SU-DHL-6 (cell line): ENCODE data around the gene SHCBP1L.

Experiments
- H2AFZ ChIP-seq: fragments of 200-600 bp; sonication (generic); 2 replicates; pipeline ENCODE4 v1.6.1; 2014; ENCODE audit warnings: low read depth, mild to moderate bottlenecking, moderate library complexity, mixed read lengths, antibody characterized with exemption, low read length; ENCODE audit not compliant: severe bottlenecking
- H3F3A ChIP-seq: fragments of 200-600 bp; shearing (Covaris generic); 2 replicates; pipeline ENCODE4 v1.6.0; 2016; ENCODE audit warnings: antibody characterized with exemption, mild to moderate bottlenecking; ENCODE audit not compliant: insufficient read depth
- H3K27ac ChIP-seq: fragments of 200-600 bp; sonication (generic); 2 replicates; pipeline ENCODE4 v1.5.1; 2016; ENCODE audit warnings: low read depth, mild to moderate bottlenecking, low read length, moderate library complexity, mixed read lengths
- H3K27me3 ChIP-seq: fragments of 200-600 bp; sonication (generic), shearing (Covaris generic); 2 replicates; pipeline ENCODE4 v1.6.0; 2014; ENCODE audit warnings: mild to moderate bottlenecking, low read length
- H3K36me3 ChIP-seq: fragments of 200-600 bp; sonication (generic); 2 replicates; pipeline ENCODE4 v1.6.1; 2014; ENCODE audit warnings: mild to moderate bottlenecking, low read length, mixed read lengths
- H3K4me2 ChIP-seq: fragments of 300-600, 200-600 bp; shearing (Covaris generic), sonication (generic); 2 replicates; pipeline ENCODE4 v1.6.0; 2014; ENCODE audit warnings: low read length, low read depth, mild to moderate bottlenecking; ENCODE audit not compliant: poor library complexity, severe bottlenecking
- H3K4me3 ChIP-seq: fragments of 200-600 bp; sonication (generic); 2 replicates; pipeline ENCODE4 v1.5.1; 2014; ENCODE audit warnings: antibody characterized with exemption, low read length, mild to moderate bottlenecking, mixed read lengths; ENCODE audit not compliant: insufficient read depth, poor library complexity, severe bottlenecking
- H3K79me2 ChIP-seq: fragments of 200-600 bp; sonication (generic); 2 replicates; pipeline ENCODE4 v1.6.1; 2014; ENCODE audit warnings: mild to moderate bottlenecking, low read length, moderate library complexity; ENCODE audit not compliant: insufficient read depth
- H3K9ac ChIP-seq: fragments of 200-600 bp; sonication (generic); 2 replicates; pipeline ENCODE4 v1.7.0; 2014; ENCODE audit warnings: mild to moderate bottlenecking, low read length
- H3K9me2 ChIP-seq: fragments of 200-600 bp; sonication (generic); replicated peaks from 2 replicates; pipeline ENCODE4 v1.6.1; 2014; ENCODE audit warnings: low read length; ENCODE audit not compliant: insufficient read depth
- H3K9me3 ChIP-seq: fragments of 200-600 bp; sonication (generic); 2 replicates; pipeline ENCODE4 v1.6.1; 2014; ENCODE audit warnings: low read length, mixed read lengths; ENCODE audit not compliant: insufficient read depth
- H4K20me1 ChIP-seq: fragments of 200-600 bp; sonication (generic); 2 replicates; pipeline ENCODE4 v1.6.1; 2014; ENCODE audit warnings: low read depth, mild to moderate bottlenecking, antibody characterized with exemption, low read length, moderate library complexity, mixed read lengths
- CTCF ChIP-seq: fragments of 200-600 bp; sonication (generic); IDR thresholded peaks from one replicate; pipeline ENCODE4 v1.5.1; 2017; ENCODE audit warnings: antibody characterized with exemption, mild to moderate bottlenecking, low read length, moderate library complexity; ENCODE audit not compliant: insufficient read depth, poor library complexity, severe bottlenecking
- EZH2phosphoT487 ChIP-seq: fragments of 200-600 bp; sonication (generic), shearing (Covaris generic); conservative IDR thresholded peaks from 2 replicates; pipeline ENCODE4 v1.6.1; 2018; ENCODE audit warnings: mild to moderate bottlenecking, antibody characterized with exemption, low read length, moderate library complexity, mixed read lengths

SHCBP1L gene

GRCh38 chr1:182867861-182868260 lies 85.1 kb downstream of the SHCBP1L start:
- H3K9me3 ChIP-seq = no peaks in the 10 kb centered on the region
- peaks cover 90% of the 10 kb centered on the region for H3K36me3 ChIP-seq
- H3K27me3 ChIP-seq = no peaks in the 10 kb centered on the region
- no peak overlapping the region for H3K9ac ChIP-seq
- no peak overlapping the region for H2AFZ ChIP-seq
- peaks cover 15% of the 10 kb centered on the region; the same call in 1 of the 2 replicates for H4K20me1 ChIP-seq
- H3F3A ChIP-seq = peaks cover 47% of the 10 kb centered on the region
- no peak overlapping the region for H3K4me2 ChIP-seq
- H3K4me3 ChIP-seq = no peak overlapping the region
- TF ChIP-seq EZH2phosphoT487 (no peak), CTCF (no peak)
- no peak overlapping the region for H3K27ac ChIP-seq
- peaks cover 25% of the 10 kb centered on the region for H3K79me2 ChIP-seq
- H3K9me2 ChIP-seq = no peaks in the 10 kb centered on the region

GRCh38 chr1:182863940-182864339 lies 89.0 kb downstream of the SHCBP1L start:
- no peak overlapping the region for H3K4me3 ChIP-seq
- H2AFZ ChIP-seq = no peak overlapping the region
- no peaks in the 10 kb centered on the region for H3K27me3 ChIP-seq
- H3K36me3 ChIP-seq = peaks cover 96% of the 10 kb centered on the region
- no peaks in the 10 kb centered on the region for H3K9me2 ChIP-seq
- TF ChIP-seq EZH2phosphoT487 (no peak), CTCF (no peak)
- H3F3A ChIP-seq = peaks cover 31% of the 10 kb centered on the region
- no peak overlapping the region for H3K4me2 ChIP-seq
- H3K79me2 ChIP-seq = peaks cover 39% of the 10 kb centered on the region
- H3K9me3 ChIP-seq = no peaks in the 10 kb centered on the region
- peaks cover 17% of the 10 kb centered on the region for H4K20me1 ChIP-seq
- no peak overlapping the region for H3K27ac ChIP-seq
- no peak overlapping the region for H3K9ac ChIP-seq

GRCh38 chr1:182862827-182863226 lies 90.1 kb downstream of the SHCBP1L start:
- Histone ChIP-seq H3K9ac (no peak overlapping the region), H3K9me3 (no peaks in the 10 kb centered on the region), H3K27ac (no peak overlapping the region), H4K20me1 (peaks cover 19% of the 10 kb centered on the region), H3K36me3 (peaks cover 97% of the 10 kb centered on the region), H3F3A (peaks cover 32% of the 10 kb centered on the region), H3K9me2 (no peaks in the 10 kb centered on the region), H3K79me2 (peaks cover 45% of the 10 kb centered on the region), H2AFZ (no peak overlapping the region), H3K4me2 (no peak overlapping the region), H3K4me3 (no peak overlapping the region), H3K27me3 (no peaks in the 10 kb centered on the region)
- TF ChIP-seq CTCF (no peak), EZH2phosphoT487 (no peak)
